HepG2 (cell line): Measurements from ENCODE around the gene GPN2. TPM values are rescaled to one million over a fixed set of nuclear protein-coding genes. Genes with fewer than 3 reads are reported as not detected.
A peak's percentile ranks its signal among the peaks of the same experiment; 100 is the strongest.

Experiments
- CAMTA2 ChIP-seq: sonication (generic); formaldehyde crosslinking; IDR thresholded peaks from 2 replicates; pipeline ENCODE4 v1.4.0; 2020; ENCODE audit warnings: mild to moderate bottlenecking, missing genetic modification reagents, borderline replicate concordance
- CCDC6 ChIP-seq: sonication (generic); formaldehyde crosslinking; IDR thresholded peaks from 2 replicates; pipeline ENCODE4 v1.8.1; 2022; ENCODE audit warnings: mild to moderate bottlenecking, missing genetic modification reagents, moderate library complexity
- DBP ChIP-seq: sonication (generic); formaldehyde crosslinking; IDR thresholded peaks from 2 replicates; pipeline ENCODE4 v1.4.0; 2020; ENCODE audit warnings: missing genetic modification reagents; ENCODE audit errors: not compliant biosample characterization
- HNF4A ChIP-seq: sonication (generic); formaldehyde crosslinking; IDR thresholded peaks from 2 replicates; pipeline ENCODE4 v1.4.0; 2020; ENCODE audit warnings: missing genetic modification reagents
- HOXA7 ChIP-seq: sonication (generic); formaldehyde crosslinking; IDR thresholded peaks from 2 replicates; pipeline ENCODE4 v1.8.1; 2022; ENCODE audit warnings: mild to moderate bottlenecking, missing genetic modification reagents, moderate library complexity
- JDP2 ChIP-seq: sonication (generic); formaldehyde crosslinking; IDR thresholded peaks from 2 replicates; pipeline ENCODE4 v1.8.1; 2022; ENCODE audit warnings: missing genetic modification reagents, borderline replicate concordance
- JUN ChIP-seq: sonication (generic); formaldehyde crosslinking; IDR thresholded peaks from 2 replicates; pipeline ENCODE4 v1.4.0; 2020; ENCODE audit warnings: mild to moderate bottlenecking, missing genetic modification reagents
- KDM2A ChIP-seq: sonication (generic); formaldehyde crosslinking; IDR thresholded peaks from 2 replicates; pipeline ENCODE4 v1.4.0; 2020; ENCODE audit warnings: low read depth, missing genetic modification reagents, borderline replicate concordance
- MXD3 ChIP-seq: IDR thresholded peaks from 2 replicates; pipeline ENCODE4 v1.6.1; 2016; ENCODE audit warnings: mild to moderate bottlenecking, missing biosample characterization, missing genetic modification reagents
- POLR2AphosphoS5 ChIP-seq: IDR thresholded peaks from 2 replicates; pipeline ENCODE4 v1.6.1; 2012; ENCODE audit warnings: low read depth, low read length
- RBM39 ChIP-seq: fragments of 200-400 bp; formaldehyde crosslinking; IDR thresholded peaks from one replicate; pipeline ENCODE4 v1.6.1; 2018; ENCODE audit warnings: antibody characterized with exemption, mild to moderate bottlenecking, low read depth, low read length; ENCODE audit not compliant: poor library complexity, severe bottlenecking
- SIX4 ChIP-seq: sonication (generic); formaldehyde crosslinking; IDR thresholded peaks from 2 replicates; pipeline ENCODE4 v1.4.0; 2020; ENCODE audit warnings: missing genetic modification reagents
- TIGD3 ChIP-seq: sonication (generic); formaldehyde crosslinking; IDR thresholded peaks from 2 replicates; pipeline ENCODE4 v1.5.1; 2020; ENCODE audit warnings: mild to moderate bottlenecking, missing genetic modification reagents, borderline replicate concordance
- ZBTB10 ChIP-seq: sonication (generic); formaldehyde crosslinking; IDR thresholded peaks from 2 replicates; pipeline ENCODE4 v1.4.0; 2020; ENCODE audit warnings: missing genetic modification reagents, borderline replicate concordance
- ZBTB43 ChIP-seq: sonication (generic); formaldehyde crosslinking; conservative IDR thresholded peaks from 2 replicates; pipeline ENCODE4 v1.4.0; 2020; ENCODE audit warnings: missing genetic modification reagents
- ZBTB8A ChIP-seq: sonication (generic); formaldehyde crosslinking; IDR thresholded peaks from 2 replicates; pipeline ENCODE4 v1.4.0; 2020; ENCODE audit warnings: mild to moderate bottlenecking, low read depth, missing genetic modification reagents, borderline replicate concordance
- ZNF207 ChIP-seq: fragments of 450-650 bp; IDR thresholded peaks from 2 replicates; pipeline ENCODE4 v1.6.1; 2016; ENCODE audit warnings: antibody characterized with exemption, borderline replicate concordance
- ZNF558 ChIP-seq: sonication (generic); formaldehyde crosslinking; IDR thresholded peaks from 2 replicates; pipeline ENCODE4 v1.9.0; 2022; ENCODE audit warnings: mild to moderate bottlenecking, missing genetic modification reagents, borderline replicate concordance
- ZNF629 ChIP-seq: sonication (generic); formaldehyde crosslinking; conservative IDR thresholded peaks from 2 replicates; pipeline ENCODE4 v1.5.0; 2020; ENCODE audit warnings: missing genetic modification reagents
- ZNF703 ChIP-seq: sonication (generic); formaldehyde crosslinking; IDR thresholded peaks from 2 replicates; pipeline ENCODE4 v1.5.1; 2020; ENCODE audit warnings: missing genetic modification reagents, mild to moderate bottlenecking, moderate library complexity, borderline replicate concordance
- ZNF782 ChIP-seq: sonication (generic); formaldehyde crosslinking; IDR thresholded peaks from 2 replicates; pipeline ENCODE4 v1.4.0; 2020; ENCODE audit warnings: missing genetic modification reagents, mild to moderate bottlenecking, borderline replicate concordance
- polyA plus RNA-seq, 8 experiments: library from polyadenylated mRNA; depleted of rRNA in 3 of 8; stranded (reverse) in 7 of 8; unstranded in 1 of 8; fragments of >200 nt; fragmentation: Illumina TruSeq in 4 of 8; extraction: Trizol in 4 of 8; gene quantifications; 2 replicates each; pipeline versions ENCODE4 v1.2.1 to v1.2.3, GENCODE V29; 2011 to 2016; ENCODE audit warnings: low read depth in 4 of 8, missing spikeins in 1 of 8, mixed read lengths in 1 of 8; ENCODE audit not compliant: insufficient read depth in 1 of 8
- total RNA-seq, 5 experiments: library from RNA; depleted of rRNA; stranded (reverse); fragments of >200 nt; fragmentation: Illumina TruSeq; extraction: Trizol; gene quantifications; 2 replicates each; pipeline ENCODE4 v1.2.3, GENCODE V29; 2016; ENCODE audit warnings: low read depth in 1 of 5

The GPN2 gene
- total and polyA plus RNA-seq, 2 of the 13 experiments (the other 11 are each of a cell fraction or from before 2014, with no cell fraction given): 19.3 to 38.9 TPM

- TF ChIP-seq ZNF782 (peak; percentile 71), DBP (no peak), KDM2A (CRISPR knock-in tag) (peak; percentile 93), HOXA7 (CRISPR knock-in tag) (no peak), ZBTB8A (no peak), ZNF558 (peak; percentile 93; the same call in 1 of the 2 replicates), HNF4A (peak; percentile 19; the same call in 1 of the 2 replicates), MXD3 (CRISPR knock-in tag) (peak; percentile 95), SIX4 (CRISPR knock-in tag) (no peak), ZNF703 (CRISPR knock-in tag) (no peak; the same call in 1 of the 2 replicates), TIGD3 (CRISPR knock-in tag) (no peak), ZNF207 (no peak), CCDC6 (CRISPR knock-in tag) (no peak; the same call in 1 of the 2 replicates), JDP2 (no peak), ZNF629 (CRISPR knock-in tag) (no peak), ZBTB43 (CRISPR knock-in tag) (0 out of 2 replicates have a peak, but pooled peaks have one; percentile 20), RBM39 (peak; percentile 69), POLR2AphosphoS5 (peak; percentile 72), JUN (no peak), ZBTB10 (CRISPR knock-in tag) (no peak), CAMTA2 (CRISPR knock-in tag) (peak; percentile 85; the same call in 1 of the 2 replicates)
Observed at GRCh38 chr1:26921540-26922430, 31.7 kb upstream of the GPN2 start, which contains the start of gene NUDC (continued).
